Natural killer cell treated with Interleukin-12 subunit alpha and Interleukin-12 subunit beta and Interleukin-15 and Interleukin-18, amount 100 ng/mL, for 72 hours (primary cell): ENCODE data around the gene APBB2. TPM values are rescaled to one million over a fixed set of nuclear protein-coding genes. Genes with fewer than 3 reads are reported as not detected.
"Not testable (repeated sequence)": the region's sequence is repeated elsewhere in the genome, so short reads cannot be mapped to it uniquely, and the experiment has no call there.

Experiments
- ATAC-seq, 2 donors: fragments of 150-1000 bp; cut with Tn5 transposase in 1 of 2; sonication (Bioruptor Pico), chemical (Tn5 transposase) in 1 of 2; 2 replicates each; pipeline ENCODE4 v1.10.0; 2021
- DNase-seq: peaks from one replicate; pipeline ENCODE4 v3.0.0; 2022; ENCODE audit warnings: low spot score
- H3K27ac Mint-ChIP-seq, 2 donors: 1 replicate in 1 of 2; 2 replicates in 1 of 2; pipeline ENCODE4 v1.8.0; 2022; ENCODE audit warnings: mixed read lengths in 2 of 2, mild to moderate bottlenecking in 1 of 2, moderate library complexity in 1 of 2
- H3K27me3 Mint-ChIP-seq, 2 donors: 1 replicate in 1 of 2; 2 replicates in 1 of 2; pipeline ENCODE4 v1.8.0; 2022; ENCODE audit warnings: mixed read lengths in 2 of 2
- H3K36me3 Mint-ChIP-seq: one replicate; pipeline ENCODE4 v1.8.0; 2022; ENCODE audit warnings: mixed read lengths
- H3K4me1 Mint-ChIP-seq, 2 donors: 1 replicate in 1 of 2; 2 replicates in 1 of 2; pipeline ENCODE4 v1.8.0; 2022; ENCODE audit warnings: low read depth in 2 of 2, mixed read lengths in 2 of 2, mild to moderate bottlenecking in 1 of 2
- H3K4me3 Mint-ChIP-seq: one replicate; pipeline ENCODE4 v1.8.0; 2022; ENCODE audit warnings: mixed read lengths
- H3K9me3 Mint-ChIP-seq: 2 replicates; pipeline ENCODE4 v1.8.0; 2022; ENCODE audit warnings: mixed read lengths
- total RNA-seq, 2 donors: library from RNA; stranded (reverse); gene quantifications; one replicate each; pipeline ENCODE4 v1.2.3, GENCODE V29; 2022

The APBB2 gene
- total RNA-seq, 2 donors from 2014 or later: 18.7 to 31.9 TPM

- Mint-ChIP-seq H3K4me3 (no peak overlapping the region), H3K4me1 (no peaks in the 10 kb centered on the region), H3K9me3 (no peaks in the 10 kb centered on the region), H3K36me3 (no peaks in the 10 kb centered on the region), H3K27me3 (peaks cover 0 to 2% of the 10 kb centered on the region in 2 donors), H3K27ac (no peak overlapping the region)
- ATAC-seq (no peak), DNase-seq (no peak)
Measured at GRCh38 chr4:41155194-41155830, 59.0 kb downstream of the APBB2 start.

- no peak for DNase-seq
- Mint-ChIP-seq H3K27ac (no peak overlapping the region), H3K27me3 (peaks cover 0 to 2% of the 10 kb centered on the region in 2 donors), H3K9me3 (no peaks in the 10 kb centered on the region), H3K4me1 (no peaks in the 10 kb centered on the region), H3K36me3 (no peaks in the 10 kb centered on the region), H3K4me3 (no peak overlapping the region)
- no peak for ATAC-seq
Measured at GRCh38 chr4:41154814-41155177, 59.5 kb downstream of the APBB2 start.

GRCh38 chr4:41154010-41154813 lies 60.1 kb downstream of the APBB2 start:
- H3K27me3 Mint-ChIP-seq: peaks cover 0 to 2% of the 10 kb centered on the region in 2 donors
- no peaks in the 10 kb centered on the region for H3K4me1 Mint-ChIP-seq
- no peak overlapping the region for H3K27ac Mint-ChIP-seq
- no peaks in the 10 kb centered on the region for H3K36me3 Mint-ChIP-seq
- no peak overlapping the region for H3K4me3 Mint-ChIP-seq
- ATAC-seq: no peak
- DNase-seq: no peak
- H3K9me3 Mint-ChIP-seq: no peaks in the 10 kb centered on the region

DNA sequence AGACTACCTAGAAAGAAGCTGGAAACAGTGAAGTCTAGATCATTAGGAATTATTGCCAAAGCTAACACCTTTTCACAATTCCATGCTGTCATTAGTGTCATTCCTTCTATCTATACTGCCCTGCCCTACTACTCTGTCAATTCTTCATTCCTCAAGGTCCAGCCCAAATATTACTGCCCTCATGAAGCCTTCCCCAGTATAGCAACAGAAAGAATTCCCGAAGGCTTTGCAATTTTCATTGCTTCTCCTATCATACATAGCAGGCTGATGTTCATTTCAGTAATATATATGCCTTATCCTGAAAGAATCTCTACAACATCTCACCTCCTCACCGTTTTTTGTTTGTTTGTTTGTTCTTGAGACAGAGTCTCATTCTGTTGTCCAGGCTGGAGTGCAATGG lies 63.9 kb downstream of the APBB2 start:
- Mint-ChIP-seq H3K27me3 (peaks cover 0 to 2% of the 10 kb centered on the region in 2 donors), H3K4me1 (no peaks in the 10 kb centered on the region), H3K36me3 (no peaks in the 10 kb centered on the region), H3K27ac (no peak overlapping the region), H3K4me3 (no peak overlapping the region), H3K9me3 (no peaks in the 10 kb centered on the region)
- ATAC-seq: no peak
- no peak for DNase-seq

DNA sequence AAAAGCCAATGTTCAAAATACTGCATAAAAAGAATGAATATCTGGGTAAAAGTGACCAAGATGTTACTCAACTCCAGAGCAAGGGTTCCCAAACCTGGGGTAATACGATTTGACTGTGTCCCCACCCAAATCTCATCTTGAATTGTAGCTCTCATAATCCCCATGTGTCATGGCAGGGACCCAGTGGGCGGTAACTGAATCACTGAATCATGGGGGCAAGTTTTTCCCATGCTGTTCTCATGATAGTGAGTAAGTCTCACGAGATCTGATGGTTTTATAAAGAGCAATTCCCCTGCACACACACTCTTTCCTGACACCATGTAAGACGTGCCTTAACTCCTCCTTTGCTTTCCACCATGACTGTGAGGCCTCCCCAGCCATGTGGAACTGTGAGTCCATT lies 64.8 kb downstream of the APBB2 start:
- DNase-seq, H3K36me3 Mint-ChIP-seq, H3K27ac Mint-ChIP-seq, ATAC-seq, H3K9me3 Mint-ChIP-seq, H3K4me3 Mint-ChIP-seq, H3K27me3 Mint-ChIP-seq, H3K4me1 Mint-ChIP-seq: not testable (repeated sequence)

DNA sequence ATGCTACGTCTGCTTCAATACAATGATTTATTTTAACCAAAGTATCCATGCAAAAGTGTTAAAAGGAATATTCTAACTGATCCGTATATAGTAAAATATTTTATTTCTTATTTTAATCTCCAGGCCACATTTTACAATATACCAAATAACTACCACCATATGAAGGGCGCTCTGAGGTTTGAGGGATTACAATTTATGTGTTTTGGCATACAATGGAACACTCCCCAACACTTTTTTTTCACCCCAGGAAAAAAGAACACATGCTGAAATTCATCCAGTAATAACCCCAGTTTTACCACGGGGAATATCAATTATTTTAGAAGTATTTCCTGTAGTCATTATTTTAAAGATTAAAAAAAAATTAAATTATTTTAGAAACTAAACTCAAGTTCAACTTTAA lies 65.4 kb downstream of the APBB2 start:
- H3K36me3 Mint-ChIP-seq: no peaks in the 10 kb centered on the region
- no peaks in the 10 kb centered on the region for H3K9me3 Mint-ChIP-seq
- ATAC-seq: no peak

DNA sequence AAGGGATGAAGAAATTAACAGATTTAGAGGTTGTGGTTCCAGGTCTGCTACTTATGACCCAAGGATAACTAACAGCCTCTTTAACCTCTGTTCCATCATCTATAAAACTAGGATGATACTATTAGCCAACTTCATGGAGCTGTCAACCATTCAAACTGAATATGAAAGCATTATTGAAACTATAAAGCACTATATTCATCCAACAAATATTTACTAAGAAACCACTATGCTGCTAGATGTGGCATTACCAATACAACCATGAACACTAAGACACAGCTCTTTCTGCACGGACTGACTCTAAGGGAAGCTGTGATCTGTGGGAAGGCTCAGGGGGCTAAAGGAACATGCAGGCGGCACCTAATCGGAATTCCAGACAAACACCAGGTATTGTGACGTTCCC lies 66.0 kb downstream of the APBB2 start:
- Mint-ChIP-seq H3K4me3 (no peak overlapping the region), H3K9me3 (no peaks in the 10 kb centered on the region), H3K27ac (no peak overlapping the region), H3K27me3 (peaks cover 0 to 2% of the 10 kb centered on the region in 2 donors), H3K36me3 (no peaks in the 10 kb centered on the region), H3K4me1 (no peaks in the 10 kb centered on the region)
- ATAC-seq: no peak
- no peak for DNase-seq

More for the DNA sequence above, 65.4 kb downstream of the APBB2 start:
- no peak for DNase-seq
- Mint-ChIP-seq H3K27me3 (peaks cover 0 to 2% of the 10 kb centered on the region in 2 donors), H3K4me1 (no peaks in the 10 kb centered on the region), H3K27ac (no peak overlapping the region), H3K4me3 (no peak overlapping the region)

DNA sequence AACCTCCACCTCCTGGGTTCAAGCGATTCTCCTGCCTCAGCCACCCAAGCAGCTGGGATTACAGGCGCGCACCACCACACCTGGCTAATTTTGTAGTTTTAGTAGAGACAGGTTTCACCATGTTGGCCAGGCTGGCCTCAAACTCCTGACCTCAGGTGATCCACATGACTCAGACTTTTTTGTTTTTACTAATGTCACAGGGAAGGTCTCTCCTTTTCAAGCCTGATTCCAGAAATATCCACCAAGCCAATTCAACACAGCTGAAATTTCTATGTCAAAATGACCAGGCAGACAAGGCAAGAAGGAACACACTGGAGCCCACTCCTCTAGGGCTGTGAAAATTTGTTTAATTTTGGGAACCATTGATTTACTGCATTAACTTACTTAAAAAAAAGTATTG lies 66.8 kb downstream of the APBB2 start:
- not testable (repeated sequence) for H3K9me3 Mint-ChIP-seq, DNase-seq, ATAC-seq, H3K4me1 Mint-ChIP-seq, H3K27me3 Mint-ChIP-seq, H3K27ac Mint-ChIP-seq, H3K4me3 Mint-ChIP-seq, H3K36me3 Mint-ChIP-seq

DNA sequence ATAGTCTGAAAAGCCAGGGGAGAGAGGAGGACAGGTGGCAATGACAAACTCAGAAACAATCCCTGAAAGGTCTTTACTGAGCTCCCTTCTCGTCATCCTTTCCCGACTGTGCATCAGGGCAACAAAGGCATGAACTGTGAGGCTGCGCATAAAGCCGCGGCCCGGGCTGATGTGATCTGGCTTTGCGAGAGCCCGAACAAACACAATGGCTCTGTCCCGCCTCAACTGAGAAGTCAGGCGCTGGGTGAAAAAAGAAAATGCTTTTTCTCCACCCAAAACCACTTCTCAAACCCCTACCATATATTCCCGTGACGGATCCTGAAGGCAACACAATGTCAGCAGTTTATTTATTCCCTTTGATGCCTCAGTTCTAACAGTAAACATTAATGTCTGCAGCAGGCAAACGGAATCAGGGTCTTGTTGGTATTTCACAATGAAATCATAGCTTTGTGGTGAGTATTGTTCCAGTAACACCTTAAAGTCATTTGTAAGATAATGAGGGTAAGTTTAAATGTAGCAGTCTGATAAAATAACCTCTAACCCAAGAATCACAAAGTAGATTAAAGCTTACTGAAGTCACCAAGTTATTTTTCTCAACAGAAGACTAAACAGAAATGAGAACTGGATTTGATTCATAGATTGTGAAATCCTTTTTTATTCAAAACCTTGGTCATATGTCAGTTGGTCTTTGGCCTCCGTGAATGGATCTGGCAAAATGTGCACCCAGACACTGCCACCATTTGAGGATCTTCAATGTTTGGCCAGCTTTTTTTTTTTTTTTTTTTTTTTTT lies 67.4 kb downstream of the APBB2 start:
- Mint-ChIP-seq H3K36me3 (no peaks in the 10 kb centered on the region), H3K9me3 (no peaks in the 10 kb centered on the region), H3K27me3 (peaks cover 0 to 2% of the 10 kb centered on the region in 2 donors), H3K27ac (no peak overlapping the region), H3K4me1 (no peaks in the 10 kb centered on the region), H3K4me3 (no peak overlapping the region)
- DNase-seq (no peak), ATAC-seq (no peak)

DNA sequence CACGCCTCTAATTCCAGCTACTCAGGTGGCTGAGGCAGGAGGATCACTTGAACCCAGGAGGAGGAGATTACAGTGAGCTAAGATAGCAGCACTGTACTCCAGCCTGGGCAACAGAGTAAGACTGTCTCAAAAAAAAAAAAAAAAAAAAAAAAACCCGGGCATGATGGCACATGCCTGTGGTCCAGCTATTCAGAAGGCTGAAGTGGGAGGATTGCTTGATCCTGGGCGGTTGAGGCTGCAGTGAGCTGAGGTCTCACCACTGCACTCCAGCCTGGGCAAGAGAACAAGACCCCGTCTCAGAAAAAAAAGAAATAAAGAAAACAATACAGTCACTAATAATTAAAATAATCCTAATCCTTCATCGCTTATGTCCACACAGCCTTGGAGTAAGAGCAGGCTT lies 68.1 kb downstream of the APBB2 start:
- no peaks in the 10 kb centered on the region for H3K9me3 Mint-ChIP-seq
- DNase-seq (no peak), ATAC-seq (no peak)
- H3K27me3 Mint-ChIP-seq: peaks cover 0 to 2% of the 10 kb centered on the region in 2 donors
- H3K36me3 Mint-ChIP-seq: no peaks in the 10 kb centered on the region
- no peaks in the 10 kb centered on the region for H3K4me1 Mint-ChIP-seq
- H3K4me3 Mint-ChIP-seq: no peak overlapping the region
- H3K27ac Mint-ChIP-seq: no peak overlapping the region

DNA sequence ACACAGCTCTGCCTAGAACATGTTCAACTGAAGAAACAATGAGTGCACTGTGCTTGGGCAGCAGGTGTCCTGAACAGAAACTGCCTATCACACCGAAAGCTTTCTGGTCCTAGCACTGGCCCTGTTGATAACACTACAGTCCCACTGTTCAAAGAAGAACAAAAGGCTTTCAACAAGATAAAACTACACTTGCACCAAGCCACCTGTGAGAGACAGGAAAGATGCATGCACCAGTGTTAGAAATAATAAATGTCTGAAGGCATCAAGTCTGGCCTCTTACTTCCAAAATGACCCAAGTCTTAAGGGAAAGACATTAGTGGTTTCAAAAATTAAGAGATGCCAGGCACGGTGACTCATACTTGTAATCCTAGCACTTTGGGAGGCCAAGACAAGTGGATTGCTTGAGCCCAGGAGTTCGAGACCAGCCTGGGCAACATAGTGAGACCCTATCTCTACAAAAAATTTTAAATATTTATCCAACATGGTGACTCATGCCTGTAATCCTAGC lies 68.7 kb downstream of the APBB2 start:
- no peak overlapping the region for H3K4me3 Mint-ChIP-seq
- no peaks in the 10 kb centered on the region for H3K36me3 Mint-ChIP-seq
- H3K9me3 Mint-ChIP-seq: no peaks in the 10 kb centered on the region
- H3K27me3 Mint-ChIP-seq: no peaks in the 10 kb centered on the region
- DNase-seq (no peak), ATAC-seq (no peak)
- no peaks in the 10 kb centered on the region for H3K4me1 Mint-ChIP-seq
- no peak overlapping the region for H3K27ac Mint-ChIP-seq

- no peaks in the 10 kb centered on the region for H3K27me3 Mint-ChIP-seq
- H3K36me3 Mint-ChIP-seq: no peaks in the 10 kb centered on the region
- H3K4me3 Mint-ChIP-seq: no peak overlapping the region
- no peaks in the 10 kb centered on the region for H3K4me1 Mint-ChIP-seq
- no peak for DNase-seq
- ATAC-seq: no peak
- no peak overlapping the region for H3K27ac Mint-ChIP-seq
- no peaks in the 10 kb centered on the region for H3K9me3 Mint-ChIP-seq
Measured at GRCh38 chr4:41144812-41145211, 69.5 kb downstream of the APBB2 start.

DNA sequence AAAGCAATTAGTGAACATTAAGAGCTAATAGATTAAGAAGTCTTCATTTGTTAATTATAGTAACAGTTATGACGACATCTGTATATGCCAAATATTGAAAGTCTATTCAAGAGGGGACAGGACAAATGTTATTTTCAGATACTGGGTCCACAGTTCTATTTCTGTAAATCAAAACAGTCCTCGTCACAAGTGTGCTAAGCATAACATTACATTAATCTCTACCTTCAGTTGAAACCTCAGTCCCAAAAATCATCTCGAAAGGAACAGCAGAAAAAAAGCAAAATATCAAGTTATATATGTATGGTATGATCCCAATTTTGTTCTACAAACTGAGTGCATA lies 70.3 kb downstream of the APBB2 start:
- ATAC-seq: no peak
- Mint-ChIP-seq H3K36me3 (no peaks in the 10 kb centered on the region), H3K4me1 (no peaks in the 10 kb centered on the region), H3K27ac (no peak overlapping the region), H3K9me3 (no peaks in the 10 kb centered on the region), H3K4me3 (no peak overlapping the region), H3K27me3 (no peaks in the 10 kb centered on the region)
- DNase-seq: no peak
